SK-N-SH treated with all-trans-retinoic acid at 6 μM for 48 hours (cell line): ENCODE results near the gene STMN3.

Source experiments
- ATAC-seq: fragments of 200-7000 bp; cut with Tn5 transposase; 3 replicates; pipeline ENCODE4 v1.9.1; 2020; ENCODE audit warnings: mild to moderate bottlenecking, moderate library complexity
- ARNTL ChIP-seq: fragments of 450-650 bp; formaldehyde crosslinking; IDR thresholded peaks from 2 replicates; pipeline ENCODE4 v1.5.0; 2020; ENCODE audit warnings: low read depth, mild to moderate bottlenecking, moderate library complexity, borderline replicate concordance
- BACH2 ChIP-seq: fragments of 250-450 bp; sonication (Bioruptor Pico); IDR thresholded peaks from 2 replicates; pipeline ENCODE4 v1.9.0; 2021; ENCODE audit warnings: mild to moderate bottlenecking, borderline replicate concordance
- CREB5 ChIP-seq: fragments of 250-450 bp; sonication (Bioruptor Pico); IDR thresholded peaks from 2 replicates; pipeline ENCODE4 v1.5.1; 2020; ENCODE audit warnings: low read depth, mild to moderate bottlenecking, moderate library complexity
- CSDC2 ChIP-seq: fragments of 250-450 bp; sonication (Bioruptor Pico); IDR thresholded peaks from 2 replicates; pipeline ENCODE4 v1.5.0; 2020; ENCODE audit warnings: mild to moderate bottlenecking, moderate library complexity
- CSRNP3 ChIP-seq: fragments of 250-450 bp; sonication (Bioruptor Pico); IDR thresholded peaks from 2 replicates; pipeline ENCODE4 v1.5.1; 2021; ENCODE audit warnings: mild to moderate bottlenecking, moderate library complexity
- ESRRG ChIP-seq: fragments of 250-450 bp; sonication (Bioruptor Pico); IDR thresholded peaks from 2 replicates; pipeline ENCODE4 v1.6.1; 2021; ENCODE audit warnings: mild to moderate bottlenecking
- GLIS3 ChIP-seq: fragments of 250-450 bp; sonication (Bioruptor Pico); IDR thresholded peaks from 2 replicates; pipeline ENCODE4 v1.5.0; 2020; ENCODE audit warnings: mild to moderate bottlenecking, moderate library complexity
- ISL1 ChIP-seq: fragments of 250-450 bp; sonication (Bioruptor Pico); IDR thresholded peaks from 2 replicates; pipeline ENCODE4 v2.1.2; 2022; ENCODE audit warnings: mild to moderate bottlenecking, moderate library complexity
- OSR1 ChIP-seq: fragments of 250-450 bp; sonication (Bioruptor Pico); IDR thresholded peaks from 2 replicates; pipeline ENCODE4 v1.8.0; 2022; ENCODE audit warnings: moderate library complexity, mild to moderate bottlenecking, inconsistent platforms
- PPARA ChIP-seq: fragments of 250-450 bp; sonication (Bioruptor Pico); IDR thresholded peaks from 2 replicates; pipeline ENCODE4 v1.5.0; 2020; ENCODE audit warnings: mild to moderate bottlenecking, borderline replicate concordance
- RARB ChIP-seq: fragments of 250-450 bp; sonication (Bioruptor Pico); IDR thresholded peaks from 2 replicates; pipeline ENCODE4 v1.8.0; 2021; ENCODE audit warnings: mild to moderate bottlenecking, moderate library complexity
- SNAI2 ChIP-seq: fragments of 250-450 bp; sonication (Bioruptor Pico); IDR thresholded peaks from 2 replicates; pipeline ENCODE4 v1.5.0; 2020; ENCODE audit warnings: mild to moderate bottlenecking, moderate library complexity
- TCF4 ChIP-seq: fragments of 250-450 bp; sonication (Bioruptor Pico); IDR thresholded peaks from 2 replicates; pipeline ENCODE4 v1.8.0; 2021; ENCODE audit warnings: mild to moderate bottlenecking, moderate library complexity, borderline replicate concordance
- TOX ChIP-seq: fragments of 250-450 bp; sonication (Bioruptor Pico); IDR thresholded peaks from 2 replicates; pipeline ENCODE4 v1.8.0; 2021; ENCODE audit warnings: mild to moderate bottlenecking, moderate library complexity, borderline replicate concordance
- ZC3H10 ChIP-seq: fragments of 250-450 bp; sonication (Bioruptor Pico); IDR thresholded peaks from 2 replicates; pipeline ENCODE4 v1.5.1; 2021; ENCODE audit warnings: mild to moderate bottlenecking, moderate library complexity
- ZFP3 ChIP-seq: fragments of 250-450 bp; sonication (Bioruptor Pico); IDR thresholded peaks from 2 replicates; pipeline ENCODE4 v1.5.0; 2020; ENCODE audit warnings: mild to moderate bottlenecking, moderate library complexity
- ZFP30 ChIP-seq: fragments of 450-650 bp; formaldehyde crosslinking; IDR thresholded peaks from 2 replicates; pipeline ENCODE4 v1.5.0; 2022; ENCODE audit warnings: mild to moderate bottlenecking, moderate library complexity
- ZNF565 ChIP-seq: fragments of 450-650 bp; formaldehyde crosslinking; conservative IDR thresholded peaks from 2 replicates; pipeline ENCODE4 v1.5.0; 2020; ENCODE audit warnings: low read depth, mild to moderate bottlenecking, moderate library complexity
- ZNF70 ChIP-seq: fragments of 450-650 bp; formaldehyde crosslinking; IDR thresholded peaks from 2 replicates; pipeline ENCODE4 v1.5.0; 2020; ENCODE audit warnings: mild to moderate bottlenecking, moderate library complexity
- ZNF8 ChIP-seq: fragments of 450-650 bp; formaldehyde crosslinking; IDR thresholded peaks from 2 replicates; pipeline ENCODE4 v1.5.0; 2020; ENCODE audit warnings: mild to moderate bottlenecking, moderate library complexity
- TF ChIP-seq, protein P1 (sequence below): fragments of 250-450 bp; sonication (Bioruptor Pico); IDR thresholded peaks from 2 replicates; pipeline ENCODE4 v1.5.0; 2020; ENCODE audit warnings: mild to moderate bottlenecking, moderate library complexity
- TF ChIP-seq, protein P2 (sequence below): fragments of 250-450 bp; sonication (Bioruptor Pico); IDR thresholded peaks from 2 replicates; pipeline ENCODE4 v1.8.0; 2020; ENCODE audit warnings: mild to moderate bottlenecking, moderate library complexity, borderline replicate concordance
- TF ChIP-seq, protein P3 (sequence below): fragments of 250-450 bp; sonication (Bioruptor Pico); IDR thresholded peaks from 2 replicates; pipeline ENCODE4 v1.8.0; 2021; ENCODE audit warnings: low read depth, mild to moderate bottlenecking, moderate library complexity, borderline replicate concordance

The STMN3 gene

DNA sequence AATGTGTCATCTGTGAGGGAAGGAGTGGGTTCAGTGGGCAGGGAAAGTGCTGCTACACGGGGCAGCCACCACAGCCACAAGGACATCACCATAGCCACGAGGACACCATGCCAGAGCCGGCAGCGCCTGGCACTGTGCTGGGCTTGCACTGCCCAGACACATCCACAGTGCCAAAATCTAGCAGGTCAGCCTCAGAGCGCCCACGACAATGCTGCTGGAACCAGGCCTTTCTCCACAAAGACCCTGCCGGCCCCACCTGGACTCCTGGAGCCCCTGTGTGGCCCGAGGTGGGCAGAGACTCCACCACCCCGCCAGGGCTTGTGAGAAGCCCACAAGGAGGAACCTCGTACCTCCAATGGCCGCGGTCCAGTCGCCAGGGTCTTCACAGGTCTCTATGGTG lies 60.6 kb downstream of the STMN3 start:
- no peak for TF ChIP-seq ESRRG (CRISPR knock-in tag)
- TF ChIP-seq TCF4 (CRISPR knock-in tag) = no peak
- no peak for TF ChIP-seq PPARA (CRISPR knock-in tag)
- TF ChIP-seq CSDC2 = no peak
- no peak for TF ChIP-seq BACH2 (CRISPR knock-in tag)
- no peak for TF ChIP-seq ARNTL (CRISPR knock-in tag)
- TF ChIP-seq OSR1 (CRISPR knock-in tag) = no peak
- TF ChIP-seq ISL1 (CRISPR knock-in tag) = no peak
- no peak for TF ChIP-seq GLIS3 (CRISPR knock-in tag)
- TF ChIP-seq, protein P1, sequence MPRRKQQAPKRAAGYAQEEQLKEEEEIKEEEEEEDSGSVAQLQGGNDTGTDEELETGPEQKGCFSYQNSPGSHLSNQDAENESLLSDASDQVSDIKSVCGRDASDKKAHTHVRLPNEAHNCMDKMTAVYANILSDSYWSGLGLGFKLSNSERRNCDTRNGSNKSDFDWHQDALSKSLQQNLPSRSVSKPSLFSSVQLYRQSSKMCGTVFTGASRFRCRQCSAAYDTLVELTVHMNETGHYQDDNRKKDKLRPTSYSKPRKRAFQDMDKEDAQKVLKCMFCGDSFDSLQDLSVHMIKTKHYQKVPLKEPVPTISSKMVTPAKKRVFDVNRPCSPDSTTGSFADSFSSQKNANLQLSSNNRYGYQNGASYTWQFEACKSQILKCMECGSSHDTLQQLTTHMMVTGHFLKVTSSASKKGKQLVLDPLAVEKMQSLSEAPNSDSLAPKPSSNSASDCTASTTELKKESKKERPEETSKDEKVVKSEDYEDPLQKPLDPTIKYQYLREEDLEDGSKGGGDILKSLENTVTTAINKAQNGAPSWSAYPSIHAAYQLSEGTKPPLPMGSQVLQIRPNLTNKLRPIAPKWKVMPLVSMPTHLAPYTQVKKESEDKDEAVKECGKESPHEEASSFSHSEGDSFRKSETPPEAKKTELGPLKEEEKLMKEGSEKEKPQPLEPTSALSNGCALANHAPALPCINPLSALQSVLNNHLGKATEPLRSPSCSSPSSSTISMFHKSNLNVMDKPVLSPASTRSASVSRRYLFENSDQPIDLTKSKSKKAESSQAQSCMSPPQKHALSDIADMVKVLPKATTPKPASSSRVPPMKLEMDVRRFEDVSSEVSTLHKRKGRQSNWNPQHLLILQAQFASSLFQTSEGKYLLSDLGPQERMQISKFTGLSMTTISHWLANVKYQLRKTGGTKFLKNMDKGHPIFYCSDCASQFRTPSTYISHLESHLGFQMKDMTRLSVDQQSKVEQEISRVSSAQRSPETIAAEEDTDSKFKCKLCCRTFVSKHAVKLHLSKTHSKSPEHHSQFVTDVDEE (CRISPR knock-in tag) = no peak
- TF ChIP-seq RARB (CRISPR knock-in tag) = no peak
- TF ChIP-seq ZFP30 (CRISPR knock-in tag) = no peak
- no peak for TF ChIP-seq ZFP3
- TF ChIP-seq, protein P2, sequence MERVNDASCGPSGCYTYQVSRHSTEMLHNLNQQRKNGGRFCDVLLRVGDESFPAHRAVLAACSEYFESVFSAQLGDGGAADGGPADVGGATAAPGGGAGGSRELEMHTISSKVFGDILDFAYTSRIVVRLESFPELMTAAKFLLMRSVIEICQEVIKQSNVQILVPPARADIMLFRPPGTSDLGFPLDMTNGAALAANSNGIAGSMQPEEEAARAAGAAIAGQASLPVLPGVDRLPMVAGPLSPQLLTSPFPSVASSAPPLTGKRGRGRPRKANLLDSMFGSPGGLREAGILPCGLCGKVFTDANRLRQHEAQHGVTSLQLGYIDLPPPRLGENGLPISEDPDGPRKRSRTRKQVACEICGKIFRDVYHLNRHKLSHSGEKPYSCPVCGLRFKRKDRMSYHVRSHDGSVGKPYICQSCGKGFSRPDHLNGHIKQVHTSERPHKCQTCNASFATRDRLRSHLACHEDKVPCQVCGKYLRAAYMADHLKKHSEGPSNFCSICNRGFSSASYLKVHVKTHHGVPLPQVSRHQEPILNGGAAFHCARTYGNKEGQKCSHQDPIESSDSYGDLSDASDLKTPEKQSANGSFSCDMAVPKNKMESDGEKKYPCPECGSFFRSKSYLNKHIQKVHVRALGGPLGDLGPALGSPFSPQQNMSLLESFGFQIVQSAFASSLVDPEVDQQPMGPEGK (CRISPR knock-in tag) = no peak
- no peak for TF ChIP-seq CSRNP3 (CRISPR knock-in tag)
- no peak for TF ChIP-seq ZNF70 (CRISPR knock-in tag)
- TF ChIP-seq TOX (CRISPR knock-in tag) = no peak
- TF ChIP-seq ZNF565 (CRISPR knock-in tag) = no peak
- no peak for ATAC-seq

DNA sequence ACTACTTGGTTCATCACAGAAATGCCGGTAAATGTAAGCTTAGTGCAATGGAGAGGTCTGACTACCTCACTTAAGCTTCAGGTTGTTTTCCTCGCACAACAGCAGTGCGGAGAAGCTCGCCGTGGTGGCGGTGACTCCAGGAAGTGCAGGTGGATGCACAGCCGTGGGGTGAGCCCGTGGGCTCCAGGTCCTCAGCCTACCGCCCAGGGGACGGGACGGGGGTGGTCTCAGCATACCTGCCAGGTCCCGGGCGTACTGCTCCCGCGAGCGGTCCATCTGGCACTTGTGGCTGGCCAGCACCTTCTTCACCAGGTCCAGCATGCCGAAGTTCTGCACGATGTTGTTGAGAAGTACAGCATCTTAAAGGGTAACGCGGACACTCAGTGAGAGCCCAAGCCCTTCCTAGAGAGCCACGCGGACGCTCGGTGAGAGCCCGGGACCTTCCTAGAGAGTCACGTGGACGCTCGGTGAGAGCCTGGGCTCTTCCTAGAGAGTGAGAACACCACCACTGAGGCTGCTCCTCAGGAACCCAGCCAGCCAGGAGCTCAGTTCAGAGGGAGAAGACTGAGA lies 61.4 kb downstream of the STMN3 start:
- no peak for ATAC-seq
- no peak for TF ChIP-seq OSR1 (CRISPR knock-in tag)

DNA sequence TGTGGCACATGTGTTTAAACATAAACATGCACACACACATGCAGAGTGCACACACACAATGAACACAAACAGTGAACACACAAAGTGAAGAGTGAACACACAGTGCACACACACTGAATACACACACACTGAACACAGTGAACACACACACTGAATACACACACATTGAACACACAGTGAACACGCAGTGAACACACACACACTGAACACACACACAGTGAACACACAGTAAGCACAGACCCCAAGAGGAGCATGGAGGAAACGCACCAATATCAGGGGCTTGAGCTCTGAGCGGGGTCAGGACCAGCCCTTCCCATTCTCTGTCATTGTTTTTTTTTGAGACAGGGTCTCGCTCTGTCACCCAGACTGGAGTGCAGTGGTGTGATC lies 62.1 kb downstream of the STMN3 start:
- TF ChIP-seq RARB (CRISPR knock-in tag) = no peak
- TF ChIP-seq GLIS3 (CRISPR knock-in tag) = no peak
- TF ChIP-seq ZNF8 = no peak
- no peak for TF ChIP-seq ZFP30 (CRISPR knock-in tag)
- TF ChIP-seq ESRRG (CRISPR knock-in tag) = no peak
- TF ChIP-seq CSDC2 = no peak
- TF ChIP-seq CSRNP3 (CRISPR knock-in tag) = no peak
- TF ChIP-seq SNAI2 (CRISPR knock-in tag) = no peak
- TF ChIP-seq ISL1 (CRISPR knock-in tag) = no peak
- TF ChIP-seq, protein P3, sequence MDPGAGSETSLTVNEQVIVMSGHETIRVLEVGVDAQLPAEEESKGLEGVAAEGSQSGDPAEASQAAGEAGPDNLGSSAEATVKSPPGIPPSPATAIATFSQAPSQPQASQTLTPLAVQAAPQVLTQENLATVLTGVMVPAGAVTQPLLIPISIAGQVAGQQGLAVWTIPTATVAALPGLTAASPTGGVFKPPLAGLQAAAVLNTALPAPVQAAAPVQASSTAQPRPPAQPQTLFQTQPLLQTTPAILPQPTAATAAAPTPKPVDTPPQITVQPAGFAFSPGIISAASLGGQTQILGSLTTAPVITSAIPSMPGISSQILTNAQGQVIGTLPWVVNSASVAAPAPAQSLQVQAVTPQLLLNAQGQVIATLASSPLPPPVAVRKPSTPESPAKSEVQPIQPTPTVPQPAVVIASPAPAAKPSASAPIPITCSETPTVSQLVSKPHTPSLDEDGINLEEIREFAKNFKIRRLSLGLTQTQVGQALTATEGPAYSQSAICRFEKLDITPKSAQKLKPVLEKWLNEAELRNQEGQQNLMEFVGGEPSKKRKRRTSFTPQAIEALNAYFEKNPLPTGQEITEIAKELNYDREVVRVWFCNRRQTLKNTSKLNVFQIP = no peak
- TF ChIP-seq ARNTL (CRISPR knock-in tag) = no peak
- no peak for TF ChIP-seq CREB5 (CRISPR knock-in tag)
- TF ChIP-seq, protein P1 (CRISPR knock-in tag) = no peak
- no peak for TF ChIP-seq ZC3H10
- no peak for ATAC-seq
